Activated CD4-positive, alpha-beta memory T cell treated with anti-CD3 and anti-CD28 coated beads for 36 hours (primary cell): ENCODE data around the gene ISL1. TPM values are rescaled to one million over a fixed set of nuclear protein-coding genes. Genes with fewer than 3 reads are reported as not detected.

ENCODE experiments used
- CTCF ChIA-PET: fragments of 350-600 bp; sonication (Branson Sonifier 250); formaldehyde crosslinking; loops from one replicate; lab custom pipeline; 2021; ENCODE audit warnings: antibody characterized with exemption, inconsistent platforms; lab: Charles Lee
- POLR2A ChIA-PET: fragments of 350-600 bp; sonication (Branson Sonifier 250); formaldehyde crosslinking; loops from one replicate; lab custom pipeline; 2021; ENCODE audit warnings: antibody characterized with exemption; lab: Charles Lee
- DNase-seq: peaks from one replicate; pipeline ENCODE4 v3.0.0-alpha.2; 2020
- H3K27ac Mint-ChIP-seq: one replicate; pipeline ENCODE4 v1.8.0; 2021; ENCODE audit warnings: mixed read lengths
- H3K27me3 Mint-ChIP-seq: one replicate; pipeline ENCODE4 v1.8.0; 2021; ENCODE audit warnings: mixed read lengths
- H3K36me3 Mint-ChIP-seq: one replicate; pipeline ENCODE4 v1.8.0; 2021; ENCODE audit warnings: mixed read lengths
- H3K4me1 Mint-ChIP-seq: one replicate; pipeline ENCODE4 v1.8.0; 2021; ENCODE audit warnings: low read depth, mixed read lengths
- H3K4me3 Mint-ChIP-seq: one replicate; pipeline ENCODE4 v1.8.0; 2021; ENCODE audit warnings: mild to moderate bottlenecking, mixed read lengths
- H3K9me3 Mint-ChIP-seq: one replicate; pipeline ENCODE4 v1.8.0; 2021; ENCODE audit warnings: mixed read lengths
- intact Hi-C: fragments of 100-400 bp; cut with micrococcal nuclease; formaldehyde crosslinking; loops from one replicate; pipeline ENCODE4 v1.15.1; 2023
- total RNA-seq, 2 experiments: library from RNA; stranded (reverse); gene quantifications; one replicate each; pipeline ENCODE4 v1.2.3, GENCODE V29; 2021

ISL1 gene
- total RNA-seq, result not detected

DNA sequence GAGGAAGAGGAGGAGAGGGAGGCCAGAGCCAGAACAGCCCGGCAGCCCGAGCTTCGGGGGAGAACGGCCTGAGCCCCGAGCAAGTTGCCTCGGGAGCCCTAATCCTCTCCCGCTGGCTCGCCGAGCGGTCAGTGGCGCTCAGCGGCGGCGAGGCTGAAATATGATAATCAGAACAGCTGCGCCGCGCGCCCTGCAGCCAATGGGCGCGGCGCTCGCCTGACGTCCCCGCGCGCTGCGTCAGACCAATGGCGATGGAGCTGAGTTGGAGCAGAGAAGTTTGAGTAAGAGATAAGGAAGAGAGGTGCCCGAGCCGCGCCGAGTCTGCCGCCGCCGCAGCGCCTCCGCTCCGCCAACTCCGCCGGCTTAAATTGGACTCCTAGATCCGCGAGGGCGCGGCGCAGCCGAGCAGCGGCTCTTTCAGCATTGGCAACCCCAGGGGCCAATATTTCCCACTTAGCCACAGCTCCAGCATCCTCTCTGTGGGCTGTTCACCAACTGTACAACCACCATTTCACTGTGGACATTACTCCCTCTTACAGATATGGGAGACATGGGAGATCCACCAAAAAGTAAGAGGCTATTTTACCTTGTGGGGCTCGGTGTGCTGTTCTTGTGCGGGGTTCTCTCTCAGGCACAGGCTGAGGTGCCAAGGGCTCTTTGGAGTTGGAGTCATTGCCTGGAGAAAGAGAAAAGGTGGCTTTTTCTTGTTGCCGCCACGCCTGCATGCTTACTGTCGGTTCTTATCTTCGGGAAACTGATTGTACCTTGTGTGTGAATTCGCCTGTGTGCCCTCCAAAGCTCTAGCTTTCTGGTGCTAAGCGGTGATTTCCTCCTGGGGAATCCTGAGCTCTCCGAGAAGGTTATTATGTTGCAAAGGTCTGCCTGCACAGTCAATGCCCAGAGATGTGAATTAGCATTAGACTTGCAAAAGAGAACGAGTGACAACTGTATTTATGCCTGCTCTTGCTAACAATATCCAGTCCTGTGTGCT lies at the start of gene ISL1:
Gene ISL1, plus strand, starts transcription at position 318 of the 991 bp plus-strand sequence. Its CDS starts 224 bp downstream, at position 542.
- H3K36me3 Mint-ChIP-seq, result peaks cover 3% of the 10 kb centered on the region
- H3K4me3 Mint-ChIP-seq, result peak within 1 kb of the TSS; percentile 48
- peaks cover 87% of the 10 kb centered on the region for H3K27me3 Mint-ChIP-seq
- no peak within 1 kb of the TSS for H3K27ac Mint-ChIP-seq
- H3K4me1 Mint-ChIP-seq, result peaks cover 7% of the 10 kb centered on the region
- ChIA-PET CTCF (no interaction called here), POLR2A (no interaction called here)
- intact Hi-C loops, result no loop called here
- no peaks in the 10 kb centered on the region for H3K9me3 Mint-ChIP-seq
- DNase-seq, result no peak

- H3K4me3 Mint-ChIP-seq, result no peak overlapping the region
- no peak overlapping the region for H3K27ac Mint-ChIP-seq
- peaks cover 11% of the 10 kb centered on the region for H3K9me3 Mint-ChIP-seq
- no peaks in the 10 kb centered on the region for H3K4me1 Mint-ChIP-seq
- ChIA-PET POLR2A (no interaction called here), CTCF (no interaction called here)
- no peaks in the 10 kb centered on the region for H3K36me3 Mint-ChIP-seq
- intact Hi-C loops, result no loop called here
- no peaks in the 10 kb centered on the region for H3K27me3 Mint-ChIP-seq
- DNase-seq, result no peak
Observed at GRCh38 chr5:51336878-51337277, 46.4 kb upstream of the ISL1 start.

GRCh38 chr5:51345106-51345505 lies 38.1 kb upstream of the ISL1 start:
- peaks cover 16% of the 10 kb centered on the region for H3K9me3 Mint-ChIP-seq
- H3K4me3 Mint-ChIP-seq, result no peak overlapping the region
- ChIA-PET CTCF (no interaction called here), POLR2A (no interaction called here)
- no peaks in the 10 kb centered on the region for H3K4me1 Mint-ChIP-seq
- DNase-seq, result no peak
- no peak overlapping the region for H3K27ac Mint-ChIP-seq
- no peaks in the 10 kb centered on the region for H3K27me3 Mint-ChIP-seq
- no peaks in the 10 kb centered on the region for H3K36me3 Mint-ChIP-seq
- intact Hi-C loops, result no loop called here

GRCh38 chr5:51347157-51347556 lies 36.1 kb upstream of the ISL1 start:
- DNase-seq, result no peak
- POLR2A ChIA-PET, result no interaction called here
- Mint-ChIP-seq H3K36me3 (no peaks in the 10 kb centered on the region), H3K4me3 (no peak overlapping the region), H3K27me3 (no peaks in the 10 kb centered on the region), H3K27ac (no peak overlapping the region), H3K4me1 (no peaks in the 10 kb centered on the region), H3K9me3 (peaks cover 19% of the 10 kb centered on the region)
- CTCF ChIA-PET, result no interaction called here
- intact Hi-C loops, result no loop called here

DNA sequence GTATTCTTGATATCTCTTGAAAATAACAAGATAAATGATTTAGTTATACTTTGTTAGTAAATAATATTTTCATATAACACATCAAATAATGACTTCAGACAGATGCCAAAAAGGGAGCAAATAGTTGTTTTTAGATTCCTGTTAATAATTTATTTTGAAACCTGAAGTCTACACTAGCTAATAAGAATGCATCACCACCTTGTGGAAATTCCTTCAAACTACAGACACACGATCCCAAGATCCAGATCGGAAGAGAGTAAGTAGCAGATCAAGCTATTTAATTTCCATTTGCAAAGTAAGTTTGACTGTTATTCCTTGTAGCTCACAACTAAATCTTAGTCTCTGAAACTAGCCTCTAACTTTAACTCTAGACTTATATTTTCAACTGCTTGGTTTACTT lies 35.5 kb upstream of the ISL1 start:
- intact Hi-C loops, result no loop called here
- Mint-ChIP-seq H3K4me1 (no peaks in the 10 kb centered on the region), H3K27me3 (no peaks in the 10 kb centered on the region), H3K27ac (no peak overlapping the region), H3K9me3 (peaks cover 19% of the 10 kb centered on the region), H3K4me3 (no peak overlapping the region), H3K36me3 (no peaks in the 10 kb centered on the region)
- ChIA-PET CTCF (no interaction called here), POLR2A (no interaction called here)
- DNase-seq, result no peak

DNA sequence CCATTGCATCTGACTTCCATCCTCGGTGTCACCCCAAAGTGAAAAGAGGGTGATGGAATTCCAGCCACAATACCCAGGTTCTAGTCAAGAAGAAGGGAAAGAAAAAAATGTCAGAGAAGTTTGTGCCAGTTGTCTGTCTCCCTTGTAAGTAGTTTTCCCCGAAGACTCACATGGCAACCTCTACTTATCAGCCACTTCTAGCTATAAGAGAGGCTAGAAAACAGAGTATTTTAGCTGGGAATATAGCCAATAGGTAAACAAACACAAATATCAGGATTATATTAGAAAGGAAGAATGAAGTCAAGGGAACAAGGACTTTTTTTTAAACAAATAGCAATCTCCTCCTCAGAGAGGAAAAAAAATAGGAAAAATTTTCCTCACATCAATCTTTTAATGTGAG lies 12.2 kb upstream of the ISL1 start:
- Mint-ChIP-seq H3K4me1 (no peaks in the 10 kb centered on the region), H3K27me3 (peaks cover 7% of the 10 kb centered on the region), H3K9me3 (no peaks in the 10 kb centered on the region), H3K36me3 (no peaks in the 10 kb centered on the region), H3K27ac (no peak overlapping the region), H3K4me3 (no peak overlapping the region)
- ChIA-PET POLR2A (no interaction called here), CTCF (no interaction called here)
- DNase-seq, result no peak
- intact Hi-C loops, result no loop called here

- POLR2A ChIA-PET, result no interaction called here
- Mint-ChIP-seq H3K27me3 (peaks cover 32% of the 10 kb centered on the region), H3K4me3 (no peak overlapping the region), H3K9me3 (no peaks in the 10 kb centered on the region), H3K27ac (no peak overlapping the region), H3K4me1 (peaks cover 5% of the 10 kb centered on the region), H3K36me3 (peaks cover 3% of the 10 kb centered on the region)
- CTCF ChIA-PET, result interaction anchor here (0.6 kb wide), 1 partner anchor 1420 kb away, joined by 3 read pairs; no protein-coding TSS in a partner anchor
- intact Hi-C loops, result no loop called here
- no peak for DNase-seq
Observed at GRCh38 chr5:51373880-51374523, 9.2 kb upstream of the ISL1 start.

- no peak overlapping the region for H3K27ac Mint-ChIP-seq
- peaks cover 3% of the 10 kb centered on the region for H3K36me3 Mint-ChIP-seq
- intact Hi-C loops, result no loop called here
- H3K27me3 Mint-ChIP-seq, result peaks cover 43% of the 10 kb centered on the region
- ChIA-PET CTCF (no interaction called here), POLR2A (no interaction called here)
- no peaks in the 10 kb centered on the region for H3K9me3 Mint-ChIP-seq
- H3K4me1 Mint-ChIP-seq, result peaks cover 5% of the 10 kb centered on the region
- no peak overlapping the region for H3K4me3 Mint-ChIP-seq
- no peak for DNase-seq
Observed at GRCh38 chr5:51375084-51375483, 8.2 kb upstream of the ISL1 start.

DNA sequence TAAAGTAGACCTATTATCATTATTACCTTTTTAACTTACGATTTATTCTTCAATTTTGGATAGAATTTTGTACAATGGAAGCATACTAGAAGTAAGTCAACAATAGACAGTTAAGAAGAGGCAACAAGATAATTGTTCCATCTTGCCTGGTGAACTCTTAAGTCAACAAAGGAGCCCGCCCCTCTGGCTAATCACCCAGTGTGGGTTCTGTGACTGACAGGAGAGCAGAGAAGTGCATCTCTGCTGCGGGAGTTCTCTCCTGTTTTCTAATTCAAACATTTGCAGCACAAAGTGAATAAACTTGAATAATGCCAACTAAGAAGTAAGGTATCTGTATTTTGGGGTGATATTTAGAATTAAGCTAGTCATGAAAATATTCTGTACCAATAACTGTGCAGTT lies 6.7 kb upstream of the ISL1 start:
- Mint-ChIP-seq H3K9me3 (no peaks in the 10 kb centered on the region), H3K36me3 (peaks cover 3% of the 10 kb centered on the region), H3K4me1 (peaks cover 5% of the 10 kb centered on the region)

DNA sequence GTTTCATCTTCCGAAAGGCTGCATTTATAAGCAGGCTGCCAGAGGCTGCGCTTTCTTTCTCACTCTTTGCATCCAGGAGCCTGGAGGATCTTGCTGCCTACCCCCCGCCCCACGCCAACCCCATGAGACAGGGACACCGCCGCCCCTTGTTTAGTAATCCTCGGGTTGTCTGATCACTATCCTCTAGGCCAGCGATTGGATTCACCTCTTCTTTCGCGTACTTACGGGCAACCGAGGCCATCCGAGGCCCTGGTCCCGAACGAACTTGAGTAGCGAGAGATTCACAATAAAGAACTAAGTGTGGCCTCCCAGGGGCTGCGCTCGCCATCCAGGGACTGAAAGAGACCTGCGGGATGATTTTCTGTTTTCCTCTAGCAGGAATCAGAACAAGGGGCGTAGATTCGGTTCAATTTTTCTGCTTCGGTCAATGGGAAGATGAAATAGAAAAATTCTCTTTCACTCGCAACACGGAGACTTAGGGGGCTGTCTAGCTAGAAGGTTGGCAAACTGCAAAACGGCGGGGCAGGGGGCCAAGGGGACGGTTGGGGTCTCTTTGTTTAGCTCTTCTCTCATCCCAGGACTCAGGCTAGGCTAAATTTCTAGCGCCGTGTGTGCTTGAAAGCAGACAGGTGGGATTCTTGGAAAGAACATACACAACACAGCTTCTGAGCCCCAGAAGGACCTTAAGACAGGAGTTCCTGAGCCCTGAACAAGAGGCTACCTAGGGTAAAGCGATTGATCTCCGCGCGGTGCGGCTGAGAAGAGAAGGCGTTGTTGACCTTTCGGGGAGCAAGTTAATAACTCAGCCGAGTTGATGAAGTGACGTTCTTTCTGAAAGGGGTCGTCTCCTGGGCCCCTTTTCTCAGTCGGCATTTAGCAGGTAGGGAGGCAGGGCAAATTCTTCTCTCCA lies 5.8 kb upstream of the ISL1 start:
- Mint-ChIP-seq H3K4me1 (peaks cover 8% of the 10 kb centered on the region), H3K27ac (no peak overlapping the region), H3K4me3 (no peak overlapping the region), H3K27me3 (peaks cover 65% of the 10 kb centered on the region), H3K9me3 (no peaks in the 10 kb centered on the region), H3K36me3 (peaks cover 3% of the 10 kb centered on the region)
- POLR2A ChIA-PET, result no interaction called here
- DNase-seq, result no peak
- intact Hi-C loops, result no loop called here
- CTCF ChIA-PET, result no interaction called here

More for the DNA sequence above, 6.7 kb upstream of the ISL1 start:
- intact Hi-C loops, result no loop called here
- H3K27ac Mint-ChIP-seq, result no peak overlapping the region
- no peak for DNase-seq
- ChIA-PET CTCF (no interaction called here), POLR2A (no interaction called here)
- peaks cover 56% of the 10 kb centered on the region for H3K27me3 Mint-ChIP-seq
- no peak overlapping the region for H3K4me3 Mint-ChIP-seq

- CTCF ChIA-PET, result no interaction called here
- Mint-ChIP-seq H3K4me1 (peaks cover 8% of the 10 kb centered on the region), H3K27me3 (peaks cover 70% of the 10 kb centered on the region), H3K9me3 (no peaks in the 10 kb centered on the region), H3K4me3 (no peak overlapping the region), H3K27ac (no peak overlapping the region), H3K36me3 (peaks cover 3% of the 10 kb centered on the region)
- POLR2A ChIA-PET, result no interaction called here
- intact Hi-C loops, result no loop called here
- no peak for DNase-seq
Observed at GRCh38 chr5:51378061-51378409, 5.2 kb upstream of the ISL1 start.
